ENCODE results near the gene DAB1. TPM values are rescaled to one million over a fixed set of nuclear protein-coding genes. Genes with fewer than 3 reads are reported as not detected.

The DAB1 gene
- total and polyA plus RNA-seq, 8 donors = 0.04 to 1.4 (median 0.39) TPM

DNA sequence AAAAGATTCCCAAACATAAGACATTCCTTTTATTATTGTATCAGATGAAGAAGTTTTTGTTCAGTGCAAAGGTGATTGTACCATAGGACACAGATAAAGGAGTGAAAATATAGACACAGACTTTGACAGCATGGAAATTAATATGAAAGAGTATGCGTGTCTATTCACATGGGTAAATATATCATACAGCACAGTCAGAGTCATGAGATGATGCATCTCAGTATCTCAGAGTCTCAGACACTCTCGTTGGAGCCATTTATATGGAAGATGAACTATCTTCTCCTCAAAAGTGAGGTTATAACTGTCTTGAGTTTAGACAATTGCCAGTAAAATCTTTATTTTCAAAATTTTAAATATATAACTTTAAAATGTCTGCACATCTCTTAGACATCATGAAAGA lies 299.7 kb downstream of the DAB1 start:
- Histone ChIP-seq H3K4me3 (no peak overlapping the region), H3K27ac (no peak overlapping the region), H3K36me3 (no peaks in the 10 kb centered on the region), H3K9me3 (no peaks in the 10 kb centered on the region), H3K4me1 (no peaks in the 10 kb centered on the region), H3K27me3 (no peaks in the 10 kb centered on the region)
- ATAC-seq (no peak), FAIRE-seq (no peak), DNase-seq (no peak)
- TF ChIP-seq, protein P1, sequence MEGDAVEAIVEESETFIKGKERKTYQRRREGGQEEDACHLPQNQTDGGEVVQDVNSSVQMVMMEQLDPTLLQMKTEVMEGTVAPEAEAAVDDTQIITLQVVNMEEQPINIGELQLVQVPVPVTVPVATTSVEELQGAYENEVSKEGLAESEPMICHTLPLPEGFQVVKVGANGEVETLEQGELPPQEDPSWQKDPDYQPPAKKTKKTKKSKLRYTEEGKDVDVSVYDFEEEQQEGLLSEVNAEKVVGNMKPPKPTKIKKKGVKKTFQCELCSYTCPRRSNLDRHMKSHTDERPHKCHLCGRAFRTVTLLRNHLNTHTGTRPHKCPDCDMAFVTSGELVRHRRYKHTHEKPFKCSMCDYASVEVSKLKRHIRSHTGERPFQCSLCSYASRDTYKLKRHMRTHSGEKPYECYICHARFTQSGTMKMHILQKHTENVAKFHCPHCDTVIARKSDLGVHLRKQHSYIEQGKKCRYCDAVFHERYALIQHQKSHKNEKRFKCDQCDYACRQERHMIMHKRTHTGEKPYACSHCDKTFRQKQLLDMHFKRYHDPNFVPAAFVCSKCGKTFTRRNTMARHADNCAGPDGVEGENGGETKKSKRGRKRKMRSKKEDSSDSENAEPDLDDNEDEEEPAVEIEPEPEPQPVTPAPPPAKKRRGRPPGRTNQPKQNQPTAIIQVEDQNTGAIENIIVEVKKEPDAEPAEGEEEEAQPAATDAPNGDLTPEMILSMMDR (IDR thresholded peaks at IDR 0.05) = no peak
- WGBS, 2 donors = 60 to 82% methylated on average over 2 of the region's 2 CpGs
- intact Hi-C loops (cut with DNase I) = no loop called here

DNA sequence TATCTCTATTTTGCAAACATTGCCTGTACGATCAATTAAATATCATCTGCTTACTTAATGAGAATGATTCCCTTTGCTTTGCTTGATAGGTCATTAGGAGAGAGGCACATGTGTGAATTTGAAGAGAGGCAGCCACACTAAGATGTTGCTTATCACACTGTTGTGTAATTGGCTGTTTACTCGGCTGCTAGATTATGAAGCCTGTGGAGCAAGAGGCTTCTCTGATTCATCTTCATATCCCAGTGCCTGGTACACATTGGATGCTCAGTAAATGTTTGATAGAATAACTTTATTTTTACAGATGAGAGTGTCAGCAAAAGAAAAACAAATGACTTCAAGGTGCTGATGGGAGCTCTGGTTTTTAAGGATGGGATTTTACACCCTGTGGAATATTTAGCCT lies 301.8 kb downstream of the DAB1 start:
- TF ChIP-seq, protein P1 (IDR thresholded peaks at IDR 0.05) = no peak
- intact Hi-C loops (cut with DNase I) = no loop called here
- no peak overlapping the region for H3K4me3 ChIP-seq
- no peaks in the 10 kb centered on the region for H3K9me3 ChIP-seq
- no peaks in the 10 kb centered on the region for H3K36me3 ChIP-seq
- DNase-seq (no peak), FAIRE-seq (no peak), ATAC-seq (no peak)
- WGBS, 2 donors = 42 to 57% methylated on average over 2 of the region's 2 CpGs
- no peaks in the 10 kb centered on the region for H3K27me3 ChIP-seq
- H3K4me1 ChIP-seq = no peaks in the 10 kb centered on the region
- H3K27ac ChIP-seq = no peak overlapping the region

DNA sequence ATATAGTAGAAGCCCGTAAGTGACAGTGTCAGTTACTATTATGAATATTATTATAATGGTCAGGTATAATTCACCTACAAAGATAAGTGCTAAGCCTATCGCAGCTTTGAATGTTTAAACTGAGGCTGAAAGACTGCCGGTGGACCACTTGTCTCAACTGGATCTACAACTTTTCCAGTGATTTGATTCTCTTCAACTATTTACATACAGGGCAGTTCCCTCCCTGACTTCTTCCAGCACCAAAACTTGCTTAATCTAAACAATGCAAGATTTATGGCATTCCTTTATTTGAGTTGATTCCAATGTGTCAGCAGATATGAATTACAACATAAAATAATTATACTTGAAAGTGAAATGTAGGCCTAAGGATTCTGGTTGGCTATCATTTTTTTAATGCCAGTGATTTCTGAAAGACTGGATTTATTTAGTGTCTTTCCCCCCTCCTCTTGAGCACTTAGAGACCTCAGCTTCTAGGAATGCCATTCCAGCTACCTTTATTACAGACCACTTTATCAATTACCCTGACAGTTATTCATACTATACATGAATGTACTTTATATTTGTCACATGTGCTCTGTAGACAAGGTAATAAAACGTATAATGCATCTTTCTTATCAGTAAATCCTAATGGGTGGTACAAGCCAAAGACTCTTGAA lies 304.8 kb downstream of the DAB1 start:
- no peak for DNase-seq
- no peak for FAIRE-seq
- no peaks in the 10 kb centered on the region for H3K9me3 ChIP-seq
- no peak overlapping the region for H3K4me3 ChIP-seq
- TF ChIP-seq, protein P1 (IDR thresholded peaks at IDR 0.05) = no peak
- WGBS, 2 donors = 26 to 28% methylated on average over 4 of the region's 4 CpGs
- H3K27ac ChIP-seq = no peak overlapping the region
- H3K36me3 ChIP-seq = no peaks in the 10 kb centered on the region
- H3K27me3 ChIP-seq = no peaks in the 10 kb centered on the region
- intact Hi-C loops (cut with DNase I) = no loop called here
- no peaks in the 10 kb centered on the region for H3K4me1 ChIP-seq
- ATAC-seq = no peak

DNA sequence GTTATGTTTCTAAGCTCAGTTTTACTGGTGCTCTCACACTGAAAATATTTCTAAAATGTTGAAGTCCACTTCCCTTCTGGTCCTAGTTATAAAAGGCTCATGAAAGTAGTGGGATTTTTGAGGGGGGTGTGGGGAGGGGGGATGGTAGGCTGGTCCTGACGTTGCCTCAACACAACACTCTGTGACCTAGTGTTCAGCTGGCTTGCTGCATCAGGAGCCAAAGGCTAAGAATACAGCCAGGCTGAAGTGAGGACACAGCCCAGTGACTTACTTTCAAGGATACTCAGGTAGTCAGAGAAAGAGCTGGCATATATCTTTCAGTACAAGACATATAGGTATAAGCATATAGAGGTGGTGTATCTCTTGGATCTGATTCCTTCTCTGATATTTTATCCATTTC lies 306.1 kb downstream of the DAB1 start:
- intact Hi-C loops (cut with DNase I) = no loop called here
- H3K27ac ChIP-seq = no peak overlapping the region
- no peak for ATAC-seq
- no peak overlapping the region for H3K4me3 ChIP-seq
- H3K36me3 ChIP-seq = no peaks in the 10 kb centered on the region
- DNase-seq = no peak
- TF ChIP-seq, protein P1 (IDR thresholded peaks at IDR 0.05) = no peak
- H3K9me3 ChIP-seq = no peaks in the 10 kb centered on the region
- no peaks in the 10 kb centered on the region for H3K27me3 ChIP-seq
- no peak for FAIRE-seq
- no peaks in the 10 kb centered on the region for H3K4me1 ChIP-seq
- WGBS, 2 donors = 69 to 92% methylated on average over 1 of the region's 1 CpG

DNA sequence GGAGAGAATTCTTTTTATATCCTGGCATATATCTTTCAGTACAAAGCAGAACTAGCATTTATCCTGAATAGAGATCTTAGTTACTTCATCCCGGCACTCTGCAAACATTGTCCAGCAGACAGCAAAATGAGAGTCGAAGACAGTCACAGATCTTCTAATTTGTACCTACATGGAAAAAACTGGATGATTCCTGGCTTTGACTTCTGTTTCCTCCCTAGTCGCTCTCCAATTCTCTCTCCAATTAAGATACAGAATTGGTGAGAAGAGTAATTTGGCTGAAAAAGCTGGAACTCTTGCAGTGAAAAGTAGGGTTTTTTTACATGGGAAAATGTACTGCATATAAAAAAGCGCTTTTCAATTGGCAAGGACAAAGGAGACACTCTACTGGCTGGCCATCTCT lies 307.0 kb downstream of the DAB1 start:
- no peaks in the 10 kb centered on the region for H3K9me3 ChIP-seq
- H3K4me1 ChIP-seq = no peaks in the 10 kb centered on the region
- WGBS, 2 donors = 80 to 82% methylated on average over 4 of the region's 4 CpGs
- FAIRE-seq (no peak), ATAC-seq (no peak), DNase-seq (no peak)
- no peaks in the 10 kb centered on the region for H3K27me3 ChIP-seq
- TF ChIP-seq, protein P1 (IDR thresholded peaks at IDR 0.05) = no peak
- no peaks in the 10 kb centered on the region for H3K36me3 ChIP-seq
- no peak overlapping the region for H3K4me3 ChIP-seq
- intact Hi-C loops (cut with DNase I) = no loop called here
- H3K27ac ChIP-seq = no peak overlapping the region

Data from pancreas (tissue), 10 donors.